ENCODE results near the gene FGFBP3. TPM values are rescaled to one million over a fixed set of nuclear protein-coding genes. Genes with fewer than 3 reads are reported as not detected.

Gene FGFBP3
- total RNA-seq, 6 donors from 2014 or later, result 1.0 to 1.6 (median 1.3) TPM

GRCh38 chr10:91879515-91880170 is 29.6 kb downstream of the FGFBP3 start:
- TF ChIP-seq EP300 (IDR thresholded peaks at IDR 0.05) (no peak), POLR2AphosphoS5 (IDR thresholded peaks at IDR 0.05) (no peak), CTCF (IDR thresholded peaks at IDR 0.05) (no peak), POLR2A (IDR thresholded peaks at IDR 0.05) (no peak)
- Histone ChIP-seq H3K4me3 (no peak overlapping the region), H3K4me1 (peaks cover 0 to 4% (median 0%) of the 10 kb centered on the region in 4 donors), H3K9me3 (no peaks in the 10 kb centered on the region), H3K27ac (no peak overlapping the region), H3K27me3 (no peaks in the 10 kb centered on the region), H3K36me3 (no peaks in the 10 kb centered on the region)
- no peak for ATAC-seq (ENCODE audit: low FRiP score in 2 of 2)
- DNase-seq, result no peak
- 44 to 47% methylated on average over 7 of the region's 7 CpGs for WGBS, 2 donors

GRCh38 chr10:91875779-91876178 is 33.5 kb downstream of the FGFBP3 start:
- Histone ChIP-seq H3K9me3 (no peaks in the 10 kb centered on the region), H3K4me3 (no peak overlapping the region), H3K27me3 (no peaks in the 10 kb centered on the region), H3K27ac (no peak overlapping the region), H3K36me3 (no peaks in the 10 kb centered on the region), H3K4me1 (no peaks in the 10 kb centered on the region)
- TF ChIP-seq POLR2A (IDR thresholded peaks at IDR 0.05), result no peak
- TF ChIP-seq POLR2AphosphoS5 (IDR thresholded peaks at IDR 0.05), result no peak
- TF ChIP-seq CTCF (IDR thresholded peaks at IDR 0.05), result no peak
- TF ChIP-seq EP300 (IDR thresholded peaks at IDR 0.05), result no peak
- ATAC-seq (ENCODE audit: low FRiP score in 2 of 2) (no peak), DNase-seq (no peak)
- 91 to 97% methylated on average over 1 of the region's 1 CpG for WGBS, 2 donors

GRCh38 chr10:91875156-91875555 is 34.1 kb downstream of the FGFBP3 start:
- H3K27me3 ChIP-seq, result no peaks in the 10 kb centered on the region
- no peaks in the 10 kb centered on the region for H3K9me3 ChIP-seq
- DNase-seq (no peak), ATAC-seq (ENCODE audit: low FRiP score in 2 of 2) (no peak)
- 83 to 100% methylated on average over 2 of the region's 2 CpGs for WGBS, 2 donors
- no peak overlapping the region for H3K27ac ChIP-seq
- no peaks in the 10 kb centered on the region for H3K4me1 ChIP-seq
- H3K4me3 ChIP-seq, result no peak overlapping the region
- no peaks in the 10 kb centered on the region for H3K36me3 ChIP-seq
- TF ChIP-seq CTCF (IDR thresholded peaks at IDR 0.05), result no peak
- no peak for TF ChIP-seq POLR2AphosphoS5 (IDR thresholded peaks at IDR 0.05)
- TF ChIP-seq EP300 (IDR thresholded peaks at IDR 0.05), result no peak
- no peak for TF ChIP-seq POLR2A (IDR thresholded peaks at IDR 0.05)

- ATAC-seq (ENCODE audit: low FRiP score in 2 of 2) (no peak), DNase-seq (no peak)
- Histone ChIP-seq H3K27me3 (no peaks in the 10 kb centered on the region), H3K4me1 (no peaks in the 10 kb centered on the region), H3K9me3 (no peaks in the 10 kb centered on the region), H3K4me3 (no peak overlapping the region), H3K27ac (no peak overlapping the region), H3K36me3 (peaks cover 13 to 46% (median 20%) of the 10 kb centered on the region in 4 donors)
- WGBS, 2 donors, result 84 to 94% methylated on average over 2 of the region's 2 CpGs
- TF ChIP-seq POLR2AphosphoS5 (IDR thresholded peaks at IDR 0.05) (no peak), EP300 (IDR thresholded peaks at IDR 0.05) (no peak), POLR2A (IDR thresholded peaks at IDR 0.05) (no peak), CTCF (IDR thresholded peaks at IDR 0.05) (no peak)
Observed at GRCh38 chr10:91865562-91866081, 43.7 kb downstream of the FGFBP3 start.

- no peak overlapping the region for H3K4me3 ChIP-seq
- H3K36me3 ChIP-seq, result peaks cover 19 to 55% (median 26%) of the 10 kb centered on the region in 4 donors
- TF ChIP-seq CTCF (IDR thresholded peaks at IDR 0.05), result no peak
- no peak for TF ChIP-seq EP300 (IDR thresholded peaks at IDR 0.05)
- no peak for TF ChIP-seq POLR2AphosphoS5 (IDR thresholded peaks at IDR 0.05)
- TF ChIP-seq POLR2A (IDR thresholded peaks at IDR 0.05), result no peak
- no peaks in the 10 kb centered on the region for H3K9me3 ChIP-seq
- no peak overlapping the region for H3K27ac ChIP-seq
- DNase-seq, result no peak
- no peaks in the 10 kb centered on the region for H3K27me3 ChIP-seq
- ATAC-seq (ENCODE audit: low FRiP score in 2 of 2), result no peak
- 71 to 88% methylated on average over 2 of the region's 2 CpGs for WGBS, 2 donors
- no peaks in the 10 kb centered on the region for H3K4me1 ChIP-seq
Observed at GRCh38 chr10:91864744-91865143, 44.5 kb downstream of the FGFBP3 start.
